Measurements from ENCODE around the gene ANKRD45. TPM values are rescaled to one million over a fixed set of nuclear protein-coding genes. Genes with fewer than 3 reads are reported as not detected.

The ANKRD45 gene
- total RNA-seq, 1 donor from 2014 or later: not detected

Other genes starting within 250 kb of the ANKRD45 start
- gene PRDX6, start 192.5 kb downstream of the ANKRD45 start, total RNA-seq: 148 and 150 TPM in 2 replicates
- not detected in 2 replicates for gene SLC9C2, start 66.8 kb downstream of the ANKRD45 start, total RNA-seq
- not detected in 2 replicates for gene TEX50, start 34.5 kb downstream of the ANKRD45 start, total RNA-seq
- gene KLHL20, start 45.1 kb upstream of the ANKRD45 start, total RNA-seq: 15.4 and 17.6 TPM in 2 replicates
- gene DARS2, start 154.8 kb upstream of the ANKRD45 start, total RNA-seq: 49.7 and 49.9 TPM in 2 replicates
- gene CENPL, start 155.0 kb upstream of the ANKRD45 start, total RNA-seq: 26.1 and 26.2 TPM in 2 replicates
- 650 and 661 TPM in 2 replicates for gene GAS5, start 198.1 kb upstream of the ANKRD45 start, total RNA-seq
- gene ZBTB37, start 198.5 kb upstream of the ANKRD45 start, total RNA-seq: 8.7 and 8.8 TPM in 2 replicates
- 0.16 TPM in 1 of 2 replicates, not detected in the other for gene SERPINC1, start 247.5 kb upstream of the ANKRD45 start, total RNA-seq